Upper lobe of left lung (tissue), 6 donors: ENCODE data around the gene GP2. TPM values are rescaled to one million over a fixed set of nuclear protein-coding genes. Genes with fewer than 3 reads are reported as not detected.

ENCODE experiments used
- ATAC-seq, 2 donors: fragments of 200-7000 bp; cut with Tn5 transposase; one replicate each; pipeline ENCODE4 v1.9.1; 2022; ENCODE audit warnings: mild to moderate bottlenecking in 2 of 2, moderate library complexity in 2 of 2; ENCODE audit not compliant: low FRiP score in 2 of 2
- DNase-seq, 2 donors: peaks; one replicate each; pipeline ENCODE4 v3.0.0-alpha.2; 2019 to 2020
- H3K27ac ChIP-seq, 4 donors: fragments of 200-600 bp; sonication (generic); one replicate each; pipeline ENCODE4 v1.5.1; 2016 to 2019
- H3K27me3 ChIP-seq, 4 donors: fragments of 200-600 bp; sonication (generic); one replicate each; pipeline ENCODE4 v1.5.1; 2017 to 2019
- H3K36me3 ChIP-seq, 4 donors: fragments of 200-600 bp; sonication (generic); one replicate each; pipeline ENCODE4 v1.5.1; 2016 to 2019
- H3K4me1 ChIP-seq, 4 donors: fragments of 200-600 bp; sonication (generic); one replicate each; pipeline ENCODE4 v1.5.1; 2018 to 2019
- H3K4me3 ChIP-seq, 4 donors: fragments of 200-600 bp; sonication (generic); one replicate each; pipeline ENCODE4 v1.5.1; 2017 to 2019; ENCODE audit warnings: mild to moderate bottlenecking in 2 of 4, moderate library complexity in 1 of 4
- H3K9me3 ChIP-seq, 4 donors: fragments of 200-600 bp; sonication (generic); one replicate each; pipeline ENCODE4 v1.5.1; 2018 to 2019
- EP300 ChIP-seq, 4 donors: sonication (generic); formaldehyde crosslinking; IDR thresholded peaks; one replicate each; pipeline ENCODE4 v1.5.1; 2017; ENCODE audit warnings: antibody characterized with exemption in 4 of 4, control low read depth in 2 of 4
- POLR2A ChIP-seq, 4 donors: fragments of 450-650 bp; IDR thresholded peaks; one replicate each; pipeline ENCODE4 v1.5.1; 2016 to 2017; ENCODE audit warnings: antibody characterized with exemption in 4 of 4, mild to moderate bottlenecking in 2 of 4
- POLR2AphosphoS5 ChIP-seq, 2 donors: sonication (generic); formaldehyde crosslinking; IDR thresholded peaks; one replicate each; pipeline ENCODE4 v1.5.1; 2017; ENCODE audit warnings: antibody characterized with exemption in 2 of 2
- WGBS, 2 donors: methylation state at CpG; one replicate each; pipeline ENCODE4 v1.1.5; 2017 to 2018; 5-methylcytosine and 5-hydroxymethylcytosine counted together
- total RNA-seq, 6 donors: library from RNA; depleted of rRNA in 4 of 6; stranded (reverse); fragments of >200 nt in 4 of 6; gene quantifications; one replicate each; pipeline versions ENCODE4 v1.1.0 to v1.2.1, GENCODE V29; 2016 to 2021
- TF ChIP-seq, protein P1 (sequence below), 6 experiments: fragments of 450-650 bp in 4 of 6; fragments of 200-600 bp in 2 of 6; sonication (generic) in 2 of 6; IDR thresholded peaks; one replicate each; pipeline ENCODE4 v1.5.1; 2016 to 2019; ENCODE audit warnings: antibody characterized with exemption in 6 of 6
- donor health status: DM: no; HTN: no; CAD: no; lungs with moderate emphysema.
- donor health status: DM: no; HTN: yes; CAD: no; lungs with severe emphysema.

The GP2 gene
- total RNA-seq, 6 donors from 2014 or later: 0.39 to 15.4 (median 4.9) TPM; not detected in 2

DNA sequence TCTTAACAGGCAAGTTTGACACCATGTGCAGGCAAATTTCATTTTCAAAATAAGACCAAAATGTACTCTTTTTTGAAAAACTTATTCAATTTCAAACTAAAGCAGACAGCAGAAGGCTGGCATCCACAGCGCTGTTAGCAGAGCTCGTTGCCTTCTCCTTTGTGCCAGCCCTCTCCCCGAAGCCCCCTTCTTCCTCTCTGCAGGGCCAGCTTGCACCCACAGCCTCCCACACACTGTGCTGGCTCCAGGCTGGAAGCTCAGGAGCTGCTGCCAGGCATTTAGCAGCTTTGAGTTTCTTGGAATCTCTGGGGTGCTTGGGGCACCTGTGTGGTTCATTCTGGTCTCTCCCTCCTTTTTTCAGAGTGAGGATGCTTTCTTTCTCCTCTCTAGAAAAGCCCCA is 37.7 kb downstream of the GP2 start:
- ATAC-seq (no peak), DNase-seq (no peak)
- no peaks in the 10 kb centered on the region for H3K4me1 ChIP-seq
- H3K9me3 ChIP-seq: no peaks in the 10 kb centered on the region
- TF ChIP-seq POLR2A (IDR thresholded peaks at IDR 0.05) (no peak), EP300 (IDR thresholded peaks at IDR 0.05) (no peak), POLR2AphosphoS5 (IDR thresholded peaks at IDR 0.05) (no peak)
- TF ChIP-seq, protein P1, sequence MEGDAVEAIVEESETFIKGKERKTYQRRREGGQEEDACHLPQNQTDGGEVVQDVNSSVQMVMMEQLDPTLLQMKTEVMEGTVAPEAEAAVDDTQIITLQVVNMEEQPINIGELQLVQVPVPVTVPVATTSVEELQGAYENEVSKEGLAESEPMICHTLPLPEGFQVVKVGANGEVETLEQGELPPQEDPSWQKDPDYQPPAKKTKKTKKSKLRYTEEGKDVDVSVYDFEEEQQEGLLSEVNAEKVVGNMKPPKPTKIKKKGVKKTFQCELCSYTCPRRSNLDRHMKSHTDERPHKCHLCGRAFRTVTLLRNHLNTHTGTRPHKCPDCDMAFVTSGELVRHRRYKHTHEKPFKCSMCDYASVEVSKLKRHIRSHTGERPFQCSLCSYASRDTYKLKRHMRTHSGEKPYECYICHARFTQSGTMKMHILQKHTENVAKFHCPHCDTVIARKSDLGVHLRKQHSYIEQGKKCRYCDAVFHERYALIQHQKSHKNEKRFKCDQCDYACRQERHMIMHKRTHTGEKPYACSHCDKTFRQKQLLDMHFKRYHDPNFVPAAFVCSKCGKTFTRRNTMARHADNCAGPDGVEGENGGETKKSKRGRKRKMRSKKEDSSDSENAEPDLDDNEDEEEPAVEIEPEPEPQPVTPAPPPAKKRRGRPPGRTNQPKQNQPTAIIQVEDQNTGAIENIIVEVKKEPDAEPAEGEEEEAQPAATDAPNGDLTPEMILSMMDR (IDR thresholded peaks at IDR 0.05): no peak
- H3K36me3 ChIP-seq: no peaks in the 10 kb centered on the region
- WGBS, 2 donors: 59 to 64% methylated on average over 3 of the region's 3 CpGs
- no peak overlapping the region for H3K4me3 ChIP-seq
- no peak overlapping the region for H3K27ac ChIP-seq
- H3K27me3 ChIP-seq: no peaks in the 10 kb centered on the region

DNA sequence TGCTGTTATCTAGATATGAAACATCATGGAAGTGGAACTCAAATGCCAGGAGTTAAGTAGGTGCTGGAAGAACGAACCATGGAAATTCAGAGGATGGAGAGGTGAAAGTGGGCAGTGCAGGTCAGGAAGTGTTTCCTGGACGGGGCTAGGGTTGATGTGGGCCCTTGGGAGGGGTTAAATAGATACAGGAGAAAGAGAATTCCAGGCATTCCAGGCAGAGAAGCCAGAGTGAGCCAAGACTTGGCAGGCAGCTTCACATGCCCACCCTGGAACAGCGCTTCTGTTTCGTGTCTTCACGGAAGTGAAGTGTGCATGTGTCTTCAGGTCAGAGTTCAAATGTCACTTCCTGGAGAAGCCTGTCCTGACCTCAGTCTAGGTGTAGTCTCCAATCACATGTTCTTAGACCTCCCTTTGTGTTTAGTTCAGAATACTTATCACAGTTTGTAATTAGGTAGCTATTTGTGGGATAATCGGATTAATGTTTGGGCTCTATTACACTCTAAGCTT is 41.3 kb downstream of the GP2 start:
- no peaks in the 10 kb centered on the region for H3K27me3 ChIP-seq
- 45 to 53% methylated on average over 6 of the region's 6 CpGs for WGBS, 2 donors
- ATAC-seq (no peak), DNase-seq (no peak)
- no peak overlapping the region for H3K4me3 ChIP-seq
- no peak overlapping the region for H3K27ac ChIP-seq
- H3K4me1 ChIP-seq: no peaks in the 10 kb centered on the region
- H3K36me3 ChIP-seq: no peaks in the 10 kb centered on the region
- no peaks in the 10 kb centered on the region for H3K9me3 ChIP-seq
- TF ChIP-seq EP300 (IDR thresholded peaks at IDR 0.05): no peak
- TF ChIP-seq POLR2AphosphoS5 (IDR thresholded peaks at IDR 0.05): no peak
- TF ChIP-seq, protein P1 (IDR thresholded peaks at IDR 0.05): no peak
- TF ChIP-seq POLR2A (IDR thresholded peaks at IDR 0.05): no peak

DNA sequence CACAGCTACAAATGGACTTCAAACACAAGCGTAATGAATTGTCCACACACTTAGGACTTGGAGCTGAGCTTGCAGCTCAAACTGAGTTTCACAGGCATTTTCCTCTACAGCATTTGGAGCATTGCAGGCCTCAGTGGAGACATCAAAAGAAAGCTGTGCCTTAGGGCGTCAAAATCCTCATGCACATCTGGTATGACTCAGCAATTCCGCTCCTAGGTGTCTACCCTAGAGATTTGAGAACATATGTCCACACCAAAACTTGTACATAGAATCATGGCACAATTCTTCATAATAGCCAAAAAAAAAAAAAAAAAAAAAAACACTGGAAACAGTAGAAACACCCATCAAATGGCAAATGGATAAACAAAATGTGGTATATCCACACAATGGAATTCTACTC is 47.1 kb downstream of the GP2 start:
- TF ChIP-seq, protein P1 (IDR thresholded peaks at IDR 0.05): no peak
- no peak for TF ChIP-seq POLR2A (IDR thresholded peaks at IDR 0.05)
- TF ChIP-seq POLR2AphosphoS5 (IDR thresholded peaks at IDR 0.05): no peak
- no peak for TF ChIP-seq EP300 (IDR thresholded peaks at IDR 0.05)
- ATAC-seq: no peak
- H3K4me3 ChIP-seq: no peak overlapping the region
- H3K9me3 ChIP-seq: no peaks in the 10 kb centered on the region
- H3K36me3 ChIP-seq: no peaks in the 10 kb centered on the region
- H3K27me3 ChIP-seq: no peaks in the 10 kb centered on the region
- H3K4me1 ChIP-seq: no peaks in the 10 kb centered on the region
- H3K27ac ChIP-seq: no peak overlapping the region
- DNase-seq: no peak
- 87 to 88% methylated on average over 3 of the region's 3 CpGs for WGBS, 2 donors

DNA sequence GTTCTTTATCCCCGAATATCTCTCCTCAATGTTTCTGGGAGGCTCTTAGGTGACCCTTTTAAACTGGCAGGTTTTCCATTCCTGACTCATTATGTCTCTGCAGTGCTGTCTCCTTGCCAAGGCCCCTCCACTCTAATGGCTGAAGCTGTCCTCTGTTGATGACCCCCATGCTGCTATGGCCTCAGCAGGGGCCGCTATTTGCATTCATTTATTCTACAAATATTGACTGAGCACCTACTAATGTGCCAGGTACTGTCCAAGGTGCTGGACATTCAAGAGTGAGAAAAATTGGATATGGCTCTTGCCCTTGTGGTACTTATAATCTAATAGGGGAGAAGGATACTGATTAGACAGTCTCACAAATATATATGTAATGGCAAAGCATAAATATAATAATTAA is 55.4 kb downstream of the GP2 start:
- Histone ChIP-seq H3K36me3 (no peaks in the 10 kb centered on the region), H3K4me1 (no peaks in the 10 kb centered on the region), H3K9me3 (no peaks in the 10 kb centered on the region), H3K4me3 (no peak overlapping the region), H3K27ac (no peak overlapping the region), H3K27me3 (no peaks in the 10 kb centered on the region)
- WGBS, 2 donors: 71 to 76% methylated on average over 2 of the region's 2 CpGs
- DNase-seq: no peak
- no peak for TF ChIP-seq POLR2AphosphoS5 (IDR thresholded peaks at IDR 0.05)
- TF ChIP-seq EP300 (IDR thresholded peaks at IDR 0.05): no peak
- ATAC-seq: no peak

DNA sequence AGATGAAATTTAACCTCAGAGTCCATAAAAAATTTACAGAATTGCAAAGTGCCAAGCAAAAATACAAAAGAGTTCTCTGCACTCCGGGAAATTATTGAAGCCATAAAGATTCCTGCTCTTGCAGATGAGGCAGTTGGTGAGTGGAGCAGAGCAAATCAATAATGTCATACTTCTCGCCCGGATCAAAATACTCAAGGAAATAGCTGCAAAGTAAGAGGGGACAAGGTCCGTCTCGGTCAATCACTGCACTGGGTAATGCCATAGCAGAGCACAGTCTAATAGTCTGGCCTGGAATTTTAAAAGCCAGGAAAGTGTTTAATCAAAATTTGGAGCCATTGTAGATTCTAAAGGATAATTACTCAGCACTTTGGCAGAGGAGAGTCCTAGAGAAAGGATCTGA is 58.9 kb downstream of the GP2 start:
- Histone ChIP-seq H3K4me1 (no peaks in the 10 kb centered on the region), H3K9me3 (no peaks in the 10 kb centered on the region), H3K36me3 (no peaks in the 10 kb centered on the region), H3K27ac (no peak overlapping the region), H3K4me3 (no peak overlapping the region), H3K27me3 (no peaks in the 10 kb centered on the region)
- no peak for TF ChIP-seq POLR2AphosphoS5 (IDR thresholded peaks at IDR 0.05)
- no peak for TF ChIP-seq POLR2A (IDR thresholded peaks at IDR 0.05)
- no peak for TF ChIP-seq EP300 (IDR thresholded peaks at IDR 0.05)
- TF ChIP-seq, protein P1 (IDR thresholded peaks at IDR 0.05): no peak
- 62 to 79% methylated on average over 5 of the region's 5 CpGs for WGBS, 2 donors
- DNase-seq (no peak), ATAC-seq (no peak)
